SJSA1 (cell line): Measurements from ENCODE around the gene RNF41. TPM values are rescaled to one million over a fixed set of nuclear protein-coding genes. Genes with fewer than 3 reads are reported as not detected.
A peak's percentile ranks its signal among the peaks of the same experiment; 100 is the strongest.

Source experiments
- DNase-seq, 2 experiments: peaks; one replicate each; pipeline ENCODE4 v3.0.0-alpha.2; 2015 to 2020; ENCODE audit warnings: low spot score in 2 of 2, low read depth in 1 of 2
- H3K27ac ChIP-seq: fragments of 250-450 bp; sonication (Bioruptor Pico); 2 replicates; pipeline ENCODE4 v1.5.1; 2020; ENCODE audit warnings: mild to moderate bottlenecking, moderate library complexity
- H3K27me3 ChIP-seq: fragments of 250-450 bp; sonication (Bioruptor Pico); replicated peaks from 2 replicates; pipeline ENCODE4 v1.5.1; 2020; ENCODE audit warnings: mild to moderate bottlenecking, moderate library complexity
- H3K36me3 ChIP-seq: fragments of 250-450 bp; sonication (Bioruptor Pico); 2 replicates; pipeline ENCODE4 v1.5.1; 2020; ENCODE audit warnings: mild to moderate bottlenecking
- H3K4me1 ChIP-seq: fragments of 250-450 bp; sonication (Bioruptor Pico); replicated peaks from 2 replicates; pipeline ENCODE4 v1.6.1; 2021; ENCODE audit warnings: mild to moderate bottlenecking
- H3K4me3 ChIP-seq: fragments of 250-450 bp; sonication (Bioruptor Pico); 2 replicates; pipeline ENCODE4 v1.5.1; 2020; ENCODE audit warnings: mild to moderate bottlenecking
- H3K9me3 ChIP-seq: fragments of 250-450 bp; sonication (Bioruptor Pico); replicated peaks from 2 replicates; pipeline ENCODE4 v1.5.1; 2020; ENCODE audit warnings: mild to moderate bottlenecking
- total RNA-seq: library from RNA; depleted of rRNA; stranded (reverse); fragments of >200 nt; shearing (Covaris generic); gene quantifications from 2 replicates; pipeline ENCODE4 v1.2.3, GENCODE V29; 2014

The RNF41 gene
- total RNA-seq, 1 experiment from 2014 or later = 46.7 TPM

GRCh38 chr12:56257071-56257470 lies 35.3 kb upstream of the RNF41 start:
- H3K4me1 ChIP-seq = peaks cover 42% of the 10 kb centered on the region
- peak overlapping the region; percentile 98 for H3K4me3 ChIP-seq
- no peaks in the 10 kb centered on the region for H3K9me3 ChIP-seq
- H3K27me3 ChIP-seq = no peaks in the 10 kb centered on the region
- H3K36me3 ChIP-seq = peaks cover 62% of the 10 kb centered on the region
- H3K27ac ChIP-seq = no peak overlapping the region
- no peak for DNase-seq

- H3K36me3 ChIP-seq = peaks cover 67% of the 10 kb centered on the region
- peak overlapping the region; percentile 98; the same call in 1 of the 2 replicates for H3K4me3 ChIP-seq
- H3K4me1 ChIP-seq = peaks cover 36% of the 10 kb centered on the region
- H3K27ac ChIP-seq = no peak overlapping the region
- no peaks in the 10 kb centered on the region for H3K9me3 ChIP-seq
- no peaks in the 10 kb centered on the region for H3K27me3 ChIP-seq
- DNase-seq = peak; percentile 44 to 65
These were observed 34.7 kb upstream of the RNF41 start for GRCh38 chr12:56256326-56256960.

GRCh38 chr12:56255671-56256070 lies 33.9 kb upstream of the RNF41 start:
- no peak for DNase-seq
- Histone ChIP-seq H3K36me3 (peaks cover 74% of the 10 kb centered on the region), H3K4me3 (no peak overlapping the region), H3K27ac (no peak overlapping the region), H3K4me1 (peaks cover 28% of the 10 kb centered on the region), H3K9me3 (no peaks in the 10 kb centered on the region), H3K27me3 (no peaks in the 10 kb centered on the region)

GRCh38 chr12:56253091-56253490 lies 31.4 kb upstream of the RNF41 start:
- Histone ChIP-seq H3K4me3 (no peak overlapping the region), H3K27me3 (no peaks in the 10 kb centered on the region), H3K4me1 (peaks cover 21% of the 10 kb centered on the region), H3K36me3 (peaks cover 92% of the 10 kb centered on the region), H3K27ac (no peak overlapping the region), H3K9me3 (no peaks in the 10 kb centered on the region)
- no peak for DNase-seq

GRCh38 chr12:56252649-56253048 lies 30.9 kb upstream of the RNF41 start:
- Histone ChIP-seq H3K27me3 (no peaks in the 10 kb centered on the region), H3K4me1 (peaks cover 21% of the 10 kb centered on the region), H3K36me3 (peaks cover 94% of the 10 kb centered on the region), H3K4me3 (no peak overlapping the region), H3K9me3 (no peaks in the 10 kb centered on the region), H3K27ac (no peak overlapping the region)
- no peak for DNase-seq

- H3K9me3 ChIP-seq = no peaks in the 10 kb centered on the region
- no peak for DNase-seq
- no peak overlapping the region for H3K27ac ChIP-seq
- H3K4me1 ChIP-seq = no peaks in the 10 kb centered on the region
- peaks cover 92% of the 10 kb centered on the region for H3K36me3 ChIP-seq
- H3K4me3 ChIP-seq = no peak overlapping the region
- H3K27me3 ChIP-seq = no peaks in the 10 kb centered on the region
These were observed 27.0 kb upstream of the RNF41 start for GRCh38 chr12:56248711-56249110.

- H3K27ac ChIP-seq = no peak overlapping the region
- H3K36me3 ChIP-seq = peaks cover 92% of the 10 kb centered on the region
- no peak for DNase-seq
- H3K9me3 ChIP-seq = no peaks in the 10 kb centered on the region
- H3K4me3 ChIP-seq = no peak overlapping the region
- no peaks in the 10 kb centered on the region for H3K4me1 ChIP-seq
- H3K27me3 ChIP-seq = no peaks in the 10 kb centered on the region
These were observed 26.2 kb upstream of the RNF41 start for GRCh38 chr12:56247923-56248322.

- Histone ChIP-seq H3K27ac (no peak overlapping the region), H3K4me1 (no peaks in the 10 kb centered on the region), H3K27me3 (no peaks in the 10 kb centered on the region), H3K4me3 (no peak overlapping the region), H3K9me3 (no peaks in the 10 kb centered on the region), H3K36me3 (peaks cover 95% of the 10 kb centered on the region)
- DNase-seq = no peak
These were observed 22.8 kb upstream of the RNF41 start for GRCh38 chr12:56244494-56244893.

- Histone ChIP-seq H3K4me3 (no peak overlapping the region), H3K36me3 (peaks cover 95% of the 10 kb centered on the region), H3K4me1 (no peaks in the 10 kb centered on the region), H3K9me3 (no peaks in the 10 kb centered on the region), H3K27ac (no peak overlapping the region), H3K27me3 (no peaks in the 10 kb centered on the region)
- no peak for DNase-seq
These were observed 22.0 kb upstream of the RNF41 start for GRCh38 chr12:56243731-56244181.

GRCh38 chr12:56242986-56243385 lies 21.3 kb upstream of the RNF41 start:
- no peak overlapping the region for H3K27ac ChIP-seq
- no peak for DNase-seq
- no peaks in the 10 kb centered on the region for H3K4me1 ChIP-seq
- peaks cover 92% of the 10 kb centered on the region for H3K36me3 ChIP-seq
- no peak overlapping the region for H3K4me3 ChIP-seq
- no peaks in the 10 kb centered on the region for H3K9me3 ChIP-seq
- no peaks in the 10 kb centered on the region for H3K27me3 ChIP-seq

GRCh38 chr12:56241424-56242303 lies 19.9 kb upstream of the RNF41 start:
- H3K27ac ChIP-seq = no peak overlapping the region
- H3K4me3 ChIP-seq = no peak overlapping the region
- peaks cover 94% of the 10 kb centered on the region for H3K36me3 ChIP-seq
- no peak for DNase-seq
- no peaks in the 10 kb centered on the region for H3K4me1 ChIP-seq
- H3K27me3 ChIP-seq = no peaks in the 10 kb centered on the region
- H3K9me3 ChIP-seq = no peaks in the 10 kb centered on the region

- H3K4me1 ChIP-seq = no peaks in the 10 kb centered on the region
- peaks cover 60% of the 10 kb centered on the region for H3K36me3 ChIP-seq
- H3K27ac ChIP-seq = no peak overlapping the region
- H3K27me3 ChIP-seq = no peaks in the 10 kb centered on the region
- no peaks in the 10 kb centered on the region for H3K9me3 ChIP-seq
- H3K4me3 ChIP-seq = no peak overlapping the region
- no peak for DNase-seq
These were observed 15.8 kb upstream of the RNF41 start for GRCh38 chr12:56237552-56237951.

- no peaks in the 10 kb centered on the region for H3K4me1 ChIP-seq
- H3K9me3 ChIP-seq = no peaks in the 10 kb centered on the region
- H3K4me3 ChIP-seq = no peak overlapping the region
- no peak for DNase-seq
- H3K27ac ChIP-seq = no peak overlapping the region
- no peaks in the 10 kb centered on the region for H3K27me3 ChIP-seq
- H3K36me3 ChIP-seq = peaks cover 55% of the 10 kb centered on the region
These were observed 15.3 kb upstream of the RNF41 start for GRCh38 chr12:56236985-56237384.

GRCh38 chr12:56236091-56236490 lies 14.4 kb upstream of the RNF41 start:
- Histone ChIP-seq H3K4me1 (no peaks in the 10 kb centered on the region), H3K27me3 (no peaks in the 10 kb centered on the region), H3K4me3 (no peak overlapping the region), H3K36me3 (peaks cover 46% of the 10 kb centered on the region), H3K27ac (no peak overlapping the region), H3K9me3 (no peaks in the 10 kb centered on the region)
- DNase-seq = no peak
